ENCODE results near the gene KRTAP5-8.
"Not testable (repeated sequence)": the region's sequence is repeated elsewhere in the genome, so short reads cannot be mapped to it uniquely, and the experiment has no call there.

Gene KRTAP5-8

GRCh38 chr11:71505001-71505400 is 32.8 kb upstream of the KRTAP5-8 start:
- DNase-seq (ENCODE audit: low read depth): no peak
- no peak overlapping the region for H3K4me3 ChIP-seq (ENCODE audit: low read depth, low read length)

DNA sequence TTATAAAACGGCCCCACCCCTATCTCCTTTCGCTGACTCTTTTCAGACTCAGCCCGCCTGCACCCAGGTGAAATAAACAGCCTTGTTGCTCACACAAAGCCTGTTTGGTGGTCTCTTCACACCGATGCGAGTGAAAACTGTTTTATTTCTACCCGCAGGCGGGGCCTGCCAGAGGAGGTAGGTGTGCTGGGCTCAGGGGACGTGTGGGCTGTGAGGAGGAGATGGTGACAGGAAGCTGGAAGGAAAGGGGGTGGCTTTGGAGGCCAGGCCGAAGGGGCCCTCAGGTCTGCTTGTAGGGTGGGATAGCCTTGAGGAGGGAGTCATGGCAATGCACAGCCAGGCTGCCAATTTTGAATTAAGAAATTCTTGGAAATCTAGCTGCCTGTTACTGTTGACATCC is 32.0 kb upstream of the KRTAP5-8 start:
- DNase-seq (ENCODE audit: low read depth): no peak
- no peak overlapping the region for H3K4me3 ChIP-seq (ENCODE audit: low read depth, low read length)

GRCh38 chr11:71507102-71507501 is 30.7 kb upstream of the KRTAP5-8 start:
- no peak for DNase-seq (ENCODE audit: low read depth)
- H3K4me3 ChIP-seq (ENCODE audit: low read depth, low read length): no peak overlapping the region

GRCh38 chr11:71518506-71519471 is 19.0 kb upstream of the KRTAP5-8 start:
- H3K4me3 ChIP-seq (ENCODE audit: low read depth, low read length): no peak overlapping the region
- DNase-seq (ENCODE audit: low read depth): no peak

- no peak overlapping the region for H3K4me3 ChIP-seq (ENCODE audit: low read depth, low read length)
- DNase-seq (ENCODE audit: low read depth): no peak
Observed at GRCh38 chr11:71519546-71519945, 18.3 kb upstream of the KRTAP5-8 start.

- no peak overlapping the region for H3K4me3 ChIP-seq (ENCODE audit: low read depth, low read length)
- no peak for DNase-seq (ENCODE audit: low read depth)
Observed at GRCh38 chr11:71525188-71525937, 12.5 kb upstream of the KRTAP5-8 start.

DNA sequence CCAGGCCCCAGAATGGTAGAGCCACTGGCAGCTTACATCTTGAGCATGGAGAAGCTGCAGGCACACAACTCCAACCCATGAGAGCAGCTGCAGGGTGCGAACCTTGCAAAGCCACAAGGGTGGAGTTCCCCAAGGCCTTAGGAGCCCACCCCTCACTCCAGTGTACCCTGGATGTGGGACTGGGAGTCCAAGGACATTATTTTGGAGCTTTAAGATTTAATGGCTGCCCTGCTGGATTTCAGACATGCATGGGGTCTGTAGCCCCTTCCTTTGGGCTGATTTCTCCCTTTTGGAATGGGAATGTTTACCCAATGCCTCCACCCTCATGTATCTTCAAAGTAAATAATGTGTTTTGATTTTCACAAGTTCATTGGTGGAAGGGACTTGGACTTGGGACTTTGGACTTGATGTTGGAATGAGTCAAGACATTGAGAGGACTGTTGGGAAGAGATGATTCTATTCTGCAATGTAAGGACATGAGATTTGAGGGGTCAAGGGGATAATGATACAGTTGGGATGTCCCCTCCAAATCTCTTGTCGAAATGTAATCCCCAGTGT is 11.8 kb upstream of the KRTAP5-8 start:
- no peak overlapping the region for H3K4me3 ChIP-seq (ENCODE audit: low read depth, low read length)
- no peak for DNase-seq (ENCODE audit: low read depth)

- not testable (repeated sequence) for H3K4me3 ChIP-seq (ENCODE audit: low read depth, low read length); DNase-seq (ENCODE audit: low read depth)
Observed at GRCh38 chr11:71526796-71527575, 10.8 kb upstream of the KRTAP5-8 start, which contains the start of gene KRTAP5-7. KRTAP5-7 (plus strand) TSS chr11:71527267; CDS start chr11:71527301, 34 bp downstream.

DNA sequence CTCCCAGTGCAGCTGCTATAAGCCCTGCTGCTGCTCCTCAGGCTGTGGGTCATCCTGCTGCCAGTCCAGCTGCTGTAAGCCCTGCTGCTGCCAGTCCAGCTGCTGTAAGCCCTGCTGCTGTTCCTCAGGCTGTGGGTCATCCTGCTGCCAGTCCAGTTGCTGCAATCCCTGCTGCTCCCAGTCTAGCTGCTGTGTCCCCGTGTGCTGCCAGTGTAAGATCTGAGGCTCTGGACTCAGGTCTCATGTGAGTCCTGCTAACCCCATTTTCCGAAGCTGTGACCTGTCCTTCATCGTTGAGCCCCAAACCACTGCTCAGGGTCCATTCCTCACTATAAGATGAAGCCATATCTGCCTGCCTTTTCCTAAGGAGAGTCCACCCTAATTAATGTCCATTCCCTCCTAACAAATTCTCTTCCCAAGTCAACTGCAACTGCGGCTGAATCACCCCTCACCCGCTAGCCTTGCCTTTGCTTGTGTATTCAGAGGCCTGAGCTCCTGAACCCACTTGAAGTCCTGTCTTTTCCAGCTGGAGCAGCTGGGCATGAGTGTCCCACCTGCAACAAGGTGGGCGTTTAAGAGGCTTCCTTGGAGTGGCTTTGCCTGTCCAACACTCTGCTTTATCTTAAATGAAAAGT is 10.1 kb upstream of the KRTAP5-8 start:
- DNase-seq (ENCODE audit: low read depth): no peak
- H3K4me3 ChIP-seq (ENCODE audit: low read depth, low read length): no peak overlapping the region

DNA sequence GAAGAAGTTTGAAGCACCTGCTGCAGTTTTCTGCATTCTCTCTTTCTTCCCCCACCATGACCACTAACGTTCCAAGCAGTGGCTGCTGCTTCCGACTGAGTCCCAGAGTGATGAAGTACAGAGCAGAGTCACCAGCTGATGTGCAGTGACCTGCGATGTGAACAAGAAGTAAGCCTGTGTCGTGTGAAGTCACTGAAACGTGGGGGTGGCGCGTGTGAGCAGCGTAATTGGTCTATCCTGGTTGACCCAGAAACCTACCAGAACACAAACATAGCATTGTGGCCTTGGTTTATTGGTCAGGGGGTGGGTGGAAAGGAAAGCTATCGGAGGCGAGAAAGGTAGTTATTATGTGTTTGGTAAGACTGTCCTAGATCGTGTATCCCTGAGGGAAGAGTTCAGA is 7.2 kb upstream of the KRTAP5-8 start:
- no peak overlapping the region for H3K4me3 ChIP-seq (ENCODE audit: low read depth, low read length)
- DNase-seq (ENCODE audit: low read depth): no peak

DNA sequence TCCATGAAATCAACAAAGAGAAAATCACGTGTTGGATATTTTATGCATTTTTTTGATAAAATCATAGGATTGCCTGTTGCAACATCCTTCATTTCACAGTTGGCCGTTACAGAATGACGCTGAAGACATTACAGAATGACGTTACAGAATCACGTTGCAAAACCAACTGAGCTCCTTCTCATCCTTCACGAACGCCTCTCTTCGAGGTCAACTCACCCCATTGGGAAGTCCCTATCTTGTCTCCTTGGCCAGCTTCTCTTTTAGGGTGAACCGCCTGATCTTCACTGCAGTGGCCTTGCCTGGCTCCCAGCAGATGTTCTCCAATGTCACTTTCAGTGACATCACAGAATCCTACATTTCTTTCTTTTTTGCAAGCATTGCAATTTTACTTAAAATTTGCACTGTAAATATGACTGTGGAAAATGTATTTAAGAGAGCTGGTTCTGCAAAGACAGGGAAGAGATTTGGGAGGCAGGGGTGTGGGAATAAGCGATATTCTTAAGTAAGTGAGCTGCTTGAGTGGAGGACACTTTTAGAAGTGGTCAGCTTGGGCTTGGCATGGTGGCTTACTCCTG is 5.7 kb upstream of the KRTAP5-8 start:
- DNase-seq (ENCODE audit: low read depth): no peak
- no peak overlapping the region for H3K4me3 ChIP-seq (ENCODE audit: low read depth, low read length)

DNA sequence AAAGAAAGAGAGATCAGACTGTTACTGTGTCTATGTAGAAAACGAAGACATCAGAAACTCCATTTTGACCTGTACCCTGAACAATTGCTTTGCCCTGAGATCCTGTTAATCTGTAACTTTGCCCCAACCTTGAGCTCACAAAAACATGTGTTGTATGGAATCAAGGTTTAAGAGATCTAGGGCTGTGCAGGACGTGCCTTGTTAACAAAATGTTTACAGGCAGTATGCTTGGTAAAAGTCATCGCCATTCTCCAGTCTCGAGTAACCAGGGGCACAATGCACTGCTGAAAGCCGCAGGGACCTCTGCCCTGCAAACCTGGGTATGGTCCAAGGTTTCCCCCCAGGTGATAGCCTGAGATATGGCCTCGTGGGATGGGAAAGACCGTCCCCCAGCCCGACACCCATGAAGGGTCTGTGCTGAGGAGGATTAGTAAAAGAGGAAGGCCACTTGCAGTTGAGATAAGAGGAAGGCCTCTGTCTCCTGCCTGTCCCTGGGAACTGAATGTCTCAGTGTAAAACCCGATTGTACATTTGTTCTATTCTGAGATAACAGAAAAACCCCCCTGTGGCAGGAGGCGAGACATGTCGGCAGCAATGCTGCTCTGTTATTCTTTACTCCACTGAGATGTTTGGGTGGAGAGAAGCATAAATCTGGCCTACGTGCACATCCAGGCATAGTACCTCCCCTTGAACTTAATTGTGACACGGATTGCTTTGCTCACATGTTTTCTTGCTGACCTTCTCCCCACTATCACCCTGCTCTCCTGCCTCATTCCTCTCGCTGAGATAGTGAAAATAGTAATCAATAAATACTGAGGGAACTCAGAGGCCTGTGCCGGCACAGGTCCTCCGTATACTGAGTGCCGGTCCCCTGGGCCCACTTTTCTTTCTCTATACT is 2.9 kb upstream of the KRTAP5-8 start:
- H3K4me3 ChIP-seq (ENCODE audit: low read depth, low read length); DNase-seq (ENCODE audit: low read depth): not testable (repeated sequence)

GRCh38 chr11:71535825-71536224 is 2.0 kb upstream of the KRTAP5-8 start:
- DNase-seq (ENCODE audit: low read depth): no peak
- H3K4me3 ChIP-seq (ENCODE audit: low read depth, low read length): no peak overlapping the region

GRCh38 chr11:71537537-71537936 is 288 bp upstream of the KRTAP5-8 start:
- no peak overlapping the region for H3K4me3 ChIP-seq (ENCODE audit: low read depth, low read length)
- DNase-seq (ENCODE audit: low read depth): no peak

GRCh38 chr11:71538666-71538990 is 803 bp downstream of the KRTAP5-8 start:
- H3K4me3 ChIP-seq (ENCODE audit: low read depth, low read length): no peak overlapping the region
- no peak for DNase-seq (ENCODE audit: low read depth)

DNA sequence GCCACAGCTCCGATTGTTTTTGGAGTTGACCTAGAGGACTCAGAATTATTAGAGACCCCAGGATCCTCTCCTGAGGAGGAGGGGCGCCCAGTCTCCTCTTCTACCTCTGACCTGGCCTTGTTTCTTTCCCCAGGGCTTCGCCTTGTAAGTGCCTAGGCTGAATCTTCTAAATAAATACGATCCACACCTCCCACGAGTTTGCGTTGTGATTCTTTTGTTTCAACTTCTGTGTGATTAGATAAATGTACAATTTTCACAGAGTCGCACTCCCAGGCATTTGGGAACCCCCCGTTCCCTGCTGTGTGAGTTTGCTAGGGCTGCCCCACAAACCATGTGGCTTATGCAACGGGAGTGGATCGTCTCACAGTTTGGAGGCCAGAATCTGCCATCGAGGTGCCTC is 1.2 kb downstream of the KRTAP5-8 start:
- no peak for DNase-seq (ENCODE audit: low read depth)
- no peak overlapping the region for H3K4me3 ChIP-seq (ENCODE audit: low read depth, low read length)

GRCh38 chr11:71539971-71540370 is 2.1 kb downstream of the KRTAP5-8 start:
- H3K4me3 ChIP-seq (ENCODE audit: low read depth, low read length); DNase-seq (ENCODE audit: low read depth): not testable (repeated sequence)

All from skeletal muscle cell (primary cell).